ENCODE results near the gene IPCEF1.
"Not testable (repeated sequence)": the region's sequence is repeated elsewhere in the genome, so short reads cannot be mapped to it uniquely, and the experiment has no call there.

IPCEF1 gene

DNA sequence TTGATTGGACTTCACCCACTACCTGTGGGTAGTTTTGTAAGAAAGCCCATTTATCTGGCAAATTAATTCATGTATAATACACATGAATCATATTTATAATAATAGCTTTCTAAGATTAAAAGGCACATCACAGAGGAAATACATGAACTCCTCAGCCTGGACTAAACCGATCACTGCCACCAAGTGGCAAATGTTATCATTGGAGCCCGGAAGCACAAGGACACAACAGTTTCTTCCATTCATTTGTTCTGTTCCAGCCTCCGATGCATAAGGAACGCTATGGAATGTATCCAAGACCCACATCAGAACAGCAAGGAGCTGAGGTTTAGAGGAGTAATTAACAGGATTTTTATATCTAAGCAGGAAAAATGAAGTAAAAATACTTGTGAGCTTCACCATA is 13.9 kb upstream of the IPCEF1 start:
- DNase-seq: peak; percentile 43 to 66 (median 60)

- peak; percentile 14 to 65 (median 59) for DNase-seq
Observed at GRCh38 chr6:154367839-154368695, 11.5 kb upstream of the IPCEF1 start.

DNA sequence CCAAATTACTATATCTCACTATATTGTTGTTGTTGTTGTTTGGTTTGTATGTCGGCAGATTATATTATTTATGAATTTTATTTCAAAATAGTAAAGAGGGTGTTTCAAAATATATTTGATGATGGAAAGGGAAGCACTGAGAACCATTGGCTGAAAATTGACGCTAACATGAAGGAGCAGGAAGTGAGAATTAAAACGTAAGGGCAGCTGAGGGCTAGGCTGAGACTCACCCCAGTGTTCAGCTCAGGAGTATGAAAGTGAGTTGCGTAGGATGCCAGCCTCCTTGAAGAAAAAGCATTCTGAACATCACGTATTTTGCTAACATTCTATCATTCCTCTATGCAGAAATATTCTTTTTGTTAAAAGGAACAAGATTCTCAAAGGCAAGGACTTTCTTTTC is 10.7 kb upstream of the IPCEF1 start:
- DNase-seq: peak; percentile 12 to 53 (median 46)

- DNase-seq: no peak
Observed at GRCh38 chr6:154363821-154364220, 7.2 kb upstream of the IPCEF1 start.

- DNase-seq: no peak
Observed at GRCh38 chr6:154361476-154361875, 4.9 kb upstream of the IPCEF1 start.

DNA sequence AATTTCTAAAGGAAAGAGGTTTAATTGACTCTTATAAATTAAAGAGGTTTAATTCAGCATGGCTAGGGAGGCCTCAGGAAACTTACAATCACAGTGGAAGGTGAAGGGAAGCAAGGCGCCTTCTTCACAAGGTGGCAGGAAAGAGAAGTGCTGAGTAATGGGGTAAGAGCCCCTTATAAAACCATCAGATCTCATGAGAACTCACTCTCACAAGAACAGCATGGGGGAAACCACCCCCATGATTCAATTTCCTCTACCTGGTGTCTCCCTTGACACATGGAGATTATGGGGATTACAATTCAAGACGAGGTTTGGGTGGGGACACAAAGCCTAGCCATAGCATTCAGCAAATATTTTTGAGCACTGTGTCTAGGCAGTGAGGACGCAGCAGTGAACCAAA is 3.9 kb upstream of the IPCEF1 start:
- DNase-seq: no peak

- DNase-seq: no peak
Observed at GRCh38 chr6:154359679-154360078, 3.1 kb upstream of the IPCEF1 start.

- peak in 3 of 4 experiments; percentile 48 to 60 (median 59) for DNase-seq
Observed at GRCh38 chr6:154359161-154359574, 2.6 kb upstream of the IPCEF1 start.

DNA sequence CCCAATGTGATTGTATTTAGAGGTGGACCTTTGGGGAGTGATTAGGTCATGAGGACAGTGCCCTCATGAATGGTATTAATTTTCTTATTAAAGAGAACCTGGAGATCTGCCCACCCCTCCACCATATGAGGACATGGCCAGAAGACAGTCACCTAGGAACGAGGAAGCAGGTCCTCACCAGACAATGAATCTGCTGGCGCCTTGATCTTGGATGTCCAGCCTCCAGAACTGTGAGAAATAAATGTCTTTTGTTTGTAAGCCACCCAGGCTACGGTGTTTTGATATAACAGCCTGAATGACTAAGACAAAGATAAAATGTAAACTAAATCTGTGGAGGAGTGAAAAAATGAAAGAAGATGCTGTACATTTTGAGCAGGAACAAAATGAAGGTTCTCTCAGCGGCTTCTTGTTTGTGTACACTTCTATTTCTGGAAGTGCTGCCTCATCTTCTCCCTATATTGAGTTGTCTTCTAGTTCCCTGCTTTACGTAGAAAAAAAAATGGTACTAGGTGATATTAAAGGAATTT is 1.5 kb upstream of the IPCEF1 start:
- DNase-seq: peak in 1 of 4 experiments; percentile 27

GRCh38 chr6:154356113-154356512 is 490 bp downstream of the IPCEF1 start:
- peak; percentile 39 to 66 (median 58) for DNase-seq

DNA sequence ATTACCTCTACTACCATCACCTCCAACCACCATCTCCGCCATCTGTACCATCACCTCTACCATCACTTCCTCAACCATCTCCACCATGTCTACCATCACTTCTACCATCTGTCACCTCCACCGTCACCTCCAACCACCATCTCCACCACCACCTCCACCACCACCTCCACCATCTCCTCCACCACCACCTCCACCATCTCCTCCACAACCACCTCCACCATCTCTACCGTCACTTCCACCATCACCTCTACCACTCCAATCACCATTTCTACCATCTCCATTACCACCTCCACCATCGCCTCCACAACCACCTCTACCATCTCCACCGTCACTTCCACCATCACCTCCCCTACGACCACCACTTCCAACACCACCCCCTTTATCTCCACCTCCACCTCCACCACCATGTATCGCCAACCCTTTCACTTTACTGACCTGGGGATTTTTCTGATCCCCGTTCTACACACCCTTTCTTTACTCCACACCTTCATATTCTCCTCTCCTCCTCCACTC is 2.3 kb downstream of the IPCEF1 start:
- DNase-seq: no peak

GRCh38 chr6:154353626-154354025 is 3.0 kb downstream of the IPCEF1 start:
- peak in 2 of 4 experiments; percentile 53 to 63 for DNase-seq

DNA sequence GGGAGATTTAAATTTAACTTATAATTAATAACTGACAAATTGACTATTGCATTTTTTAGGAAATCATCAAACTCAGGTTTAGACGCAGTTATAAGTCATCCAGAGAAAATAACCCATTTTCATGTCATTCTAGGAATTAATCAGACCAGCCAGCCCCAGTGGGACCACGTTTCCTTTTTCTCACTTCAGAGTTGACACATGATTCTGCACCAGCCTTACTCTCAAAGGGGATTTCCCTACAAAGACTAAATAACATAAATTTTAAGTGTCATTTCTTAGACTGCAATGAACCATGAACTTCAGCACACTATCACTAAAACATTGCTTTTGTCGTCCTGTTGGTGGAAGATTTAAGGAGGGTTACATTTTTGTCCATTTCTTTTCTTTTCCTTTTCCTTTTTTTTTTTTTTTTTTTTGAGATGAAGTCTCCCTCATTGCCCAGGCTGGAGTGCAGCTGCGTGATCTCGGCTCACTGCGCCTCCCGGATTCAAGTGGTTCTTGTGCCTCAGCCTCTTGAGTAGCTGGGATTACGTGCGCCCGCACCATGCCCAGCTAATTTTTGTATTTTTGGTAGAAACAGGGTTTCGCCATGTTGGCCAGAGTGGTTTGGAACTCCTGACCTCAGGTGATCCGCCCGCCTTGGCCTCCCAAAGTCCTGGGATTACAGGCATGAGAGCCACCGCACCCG is 3.6 kb downstream of the IPCEF1 start:
- DNase-seq: peak; percentile 57 to 76 (median 70)

DNA sequence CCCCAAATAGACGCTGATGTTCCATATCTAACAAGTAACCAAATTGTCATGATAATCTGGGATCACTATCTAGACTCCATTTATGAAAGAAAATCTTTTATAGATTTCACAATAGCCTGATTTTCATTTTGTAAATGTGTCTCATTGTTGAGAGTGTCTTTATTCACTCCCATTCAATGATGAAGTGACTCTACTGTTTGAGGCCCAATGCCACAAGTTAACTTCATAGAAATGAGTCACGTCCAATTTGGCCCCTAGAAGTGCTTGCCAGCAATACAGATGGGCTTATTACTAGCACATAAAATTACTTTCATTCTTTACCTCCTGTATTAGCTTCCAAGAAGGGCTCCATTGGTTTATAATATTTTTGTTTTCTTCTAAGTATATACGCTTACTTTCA is 6.3 kb downstream of the IPCEF1 start:
- DNase-seq: no peak

GRCh38 chr6:154347981-154348380 is 8.6 kb downstream of the IPCEF1 start:
- no peak for DNase-seq

DNA sequence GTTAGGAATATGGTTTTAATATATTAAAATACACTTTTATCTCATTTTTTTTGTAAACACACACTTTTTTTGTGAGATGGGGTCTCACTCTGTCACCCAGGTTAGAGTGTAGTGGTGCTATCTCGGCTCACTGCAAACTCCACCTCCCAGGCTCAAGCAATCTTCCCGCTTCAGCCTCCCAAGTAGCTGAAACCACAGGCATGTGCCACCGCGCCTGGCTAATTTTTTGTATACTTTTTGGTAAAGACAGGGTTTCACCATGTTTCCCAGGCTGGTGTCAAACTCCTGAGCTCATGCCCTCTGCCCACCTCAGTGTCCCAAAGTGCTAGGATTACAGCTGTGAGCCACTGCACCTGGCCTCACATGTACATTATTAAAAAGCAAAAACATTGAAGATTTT is 10.8 kb downstream of the IPCEF1 start:
- no peak for DNase-seq

DNA sequence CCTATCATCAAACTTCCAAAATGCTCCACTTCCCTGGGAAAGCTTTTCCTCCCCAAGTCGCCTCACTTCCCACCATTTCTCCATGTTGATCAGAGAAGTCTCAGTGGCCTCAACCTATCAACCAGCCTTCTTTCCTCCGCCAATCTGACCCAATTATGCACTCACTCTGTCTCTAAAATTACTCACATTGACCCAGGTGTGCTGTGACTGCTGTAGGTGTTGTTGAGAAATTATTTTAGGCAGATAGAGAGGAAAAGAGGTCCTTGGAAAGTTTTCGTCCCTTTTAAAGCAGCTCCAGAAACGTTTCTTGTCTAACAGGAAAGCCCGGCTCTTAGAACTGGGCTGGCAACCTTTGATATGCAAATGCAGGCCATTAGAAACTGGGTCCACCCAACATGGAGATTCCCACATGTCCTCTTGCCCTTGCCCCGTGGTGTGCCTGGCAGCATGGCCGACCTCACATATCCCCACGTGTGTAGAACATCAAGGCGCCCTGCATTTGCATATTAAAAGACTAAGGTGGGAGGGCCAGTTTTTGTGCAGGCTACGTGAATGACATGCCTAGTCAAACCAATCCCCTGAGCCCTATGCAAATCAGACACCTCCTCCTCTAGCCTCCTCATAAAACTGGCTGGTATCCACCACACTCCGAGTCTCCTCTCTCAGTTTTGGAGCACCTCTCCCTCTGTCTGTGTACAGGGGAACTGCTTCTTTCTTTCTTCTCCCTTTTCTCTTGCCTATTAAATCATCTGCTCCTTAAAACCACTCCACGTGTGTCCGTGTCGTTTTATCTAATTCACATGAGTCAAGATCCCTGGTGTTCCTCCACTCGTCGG is 12.9 kb downstream of the IPCEF1 start:
- DNase-seq: peak in 1 of 4 experiments; percentile 34

DNA sequence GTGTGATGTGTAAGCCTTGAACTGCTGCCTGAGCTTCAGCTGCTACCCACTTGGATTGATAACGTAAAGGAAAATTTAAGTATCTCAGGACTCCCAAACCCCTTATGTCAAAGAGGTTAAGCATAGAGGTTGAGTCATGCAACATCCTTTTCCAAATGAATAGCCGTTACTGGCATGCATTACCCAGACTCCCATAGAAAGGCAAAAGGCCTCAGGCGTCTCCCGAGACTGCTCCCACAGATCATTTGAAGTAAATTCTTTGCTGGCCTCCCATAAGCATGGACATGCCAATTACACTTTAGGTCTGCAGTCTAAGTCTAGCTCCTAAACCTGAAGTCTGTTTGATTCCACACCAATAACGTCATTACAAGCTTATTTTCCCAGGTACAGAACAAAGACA is 14.7 kb downstream of the IPCEF1 start:
- no peak for DNase-seq

DNA sequence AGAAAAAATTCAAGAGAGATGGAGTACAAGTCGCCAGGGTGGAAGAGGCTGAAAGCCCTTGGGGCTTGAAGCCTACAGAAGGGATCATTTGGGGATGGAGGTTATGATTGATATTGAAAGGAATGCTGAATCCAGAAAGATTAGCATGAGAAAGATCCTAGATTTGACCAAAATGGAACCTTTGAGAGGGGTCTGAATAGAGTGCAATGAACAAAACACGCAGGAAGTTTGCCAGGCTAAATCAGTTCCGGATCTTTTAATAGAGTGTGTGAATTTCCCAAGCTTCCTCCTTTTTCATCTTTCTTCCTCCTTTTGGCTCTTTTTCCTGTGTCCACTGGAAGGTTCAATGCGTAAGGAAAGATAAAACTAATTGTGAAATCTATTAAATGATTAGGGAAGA is 15.3 kb downstream of the IPCEF1 start:
- DNase-seq: peak; percentile 45 to 77 (median 66)

DNA sequence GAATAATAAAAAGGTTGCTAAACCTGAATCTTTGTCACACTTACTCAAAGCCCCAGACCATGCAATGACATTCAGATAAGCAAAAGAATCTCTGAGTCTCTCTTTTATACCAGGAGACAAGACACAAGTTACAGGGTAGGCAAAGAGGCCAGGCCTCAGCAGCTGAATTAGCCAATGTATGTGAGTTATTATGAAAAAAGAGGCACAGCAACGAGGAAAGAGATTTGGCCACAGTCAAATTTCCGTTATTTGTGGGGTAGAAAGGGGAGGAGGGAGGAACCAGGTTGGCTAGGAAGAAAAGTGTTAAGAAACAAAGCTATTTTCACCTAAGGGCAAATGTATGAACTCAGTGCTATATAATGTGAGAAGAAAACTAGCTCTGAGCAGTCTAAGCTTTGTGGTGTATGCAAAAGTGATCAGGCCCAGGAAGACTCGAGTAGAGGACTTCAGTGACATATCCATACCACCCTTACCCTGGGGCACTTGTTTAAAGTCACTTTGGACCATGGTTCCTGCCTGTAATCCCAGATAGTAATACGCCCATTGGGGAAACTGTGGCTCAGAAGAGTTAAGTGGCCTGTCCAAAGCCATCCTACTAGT is 19.1 kb downstream of the IPCEF1 start:
- peak in 2 of 4 experiments; percentile 19 to 34 for DNase-seq

DNA sequence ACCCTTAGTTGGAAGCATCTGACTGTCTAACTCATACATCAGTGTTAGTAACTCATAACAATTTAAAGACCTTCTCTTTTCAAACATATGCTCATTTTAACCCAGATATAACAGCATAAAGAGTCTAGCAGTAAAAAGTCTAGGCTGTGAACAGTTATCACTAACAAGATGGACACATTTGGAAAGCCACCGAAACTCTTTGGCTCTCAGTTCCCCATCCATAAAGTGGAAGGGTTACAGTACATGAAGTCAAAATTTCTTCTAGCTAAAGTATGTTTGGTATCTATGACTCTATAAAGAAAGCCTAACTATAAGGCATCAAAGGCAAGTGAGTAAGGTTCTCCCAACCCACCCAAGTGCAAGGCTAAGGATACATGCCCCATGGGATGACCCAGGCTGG is 22.5 kb downstream of the IPCEF1 start:
- DNase-seq: not testable (repeated sequence)

DNA sequence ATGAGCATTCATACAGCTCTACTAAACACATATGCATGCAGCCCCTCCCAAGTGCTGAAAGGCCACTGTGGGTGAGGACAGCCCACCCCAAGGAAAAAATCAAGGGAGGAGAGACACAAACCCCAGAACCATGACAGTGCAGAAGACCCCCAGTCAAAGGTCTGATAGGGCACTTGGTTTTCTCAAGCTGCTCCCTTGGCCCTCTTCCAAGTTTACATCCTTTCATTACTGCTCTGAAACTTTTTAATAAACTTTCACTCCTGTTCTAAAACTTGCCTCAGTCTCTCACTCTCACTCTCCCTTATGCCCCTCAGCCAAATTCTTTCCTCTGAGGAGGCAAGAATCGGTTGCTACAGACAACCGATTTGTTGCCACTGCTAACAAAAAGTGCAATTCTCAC is 24.9 kb downstream of the IPCEF1 start:
- DNase-seq: no peak
